Measurements from ENCODE around the gene ZBTB34.

GRCh38 chr9:126851286-126851880 lies 9.1 kb upstream of the ZBTB34 start:
- TF ChIP-seq POLR2A (IDR thresholded peaks at IDR 0.05; ENCODE audit: low read depth, low read length) = no peak
- TF ChIP-seq POLR2AphosphoS5 (IDR thresholded peaks at IDR 0.05; ENCODE audit: low read depth, low read length) = no peak

Data from GM12892 (cell line).